ENCODE data around the gene FAM170B. TPM values are rescaled to one million over a fixed set of nuclear protein-coding genes. Genes with fewer than 3 reads are reported as not detected.

The FAM170B gene
- total and polyA plus RNA-seq, 9 of the 15 experiments (the other 6 are each of a cell fraction or from before 2014, with no cell fraction given): 0.11 to 0.21 TPM; not detected in 7

DNA sequence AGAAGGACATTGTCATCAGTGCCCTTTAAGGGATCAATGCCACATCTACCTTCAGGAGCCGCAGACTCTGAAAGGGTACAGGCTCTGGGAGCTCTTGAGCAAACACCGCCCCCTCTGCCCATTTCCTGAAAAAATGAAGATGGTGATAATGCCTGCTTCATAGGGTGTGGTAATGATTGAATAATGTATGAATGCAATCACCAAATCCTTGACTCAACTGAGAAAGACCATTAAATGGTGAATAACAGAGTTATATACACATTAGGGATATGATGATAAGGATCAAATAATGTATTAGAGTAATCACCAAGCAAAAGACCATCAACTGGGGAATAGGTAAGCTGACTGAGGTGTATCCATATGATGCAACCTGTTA, 1.5 kb downstream of the FAM170B start:
- no peak overlapping the region for H3K4me3 ChIP-seq
- H3K4me2 ChIP-seq (ENCODE audit: insufficient read depth, low read length): no peak overlapping the region
- no peaks in the 10 kb centered on the region for H3K9me1 ChIP-seq (ENCODE audit: control insufficient read depth, insufficient read depth, low read length)
- peaks cover 5% of the 10 kb centered on the region; the same call in 1 of the 2 replicates for H3K9me3 ChIP-seq (replicated peaks; ENCODE audit: control insufficient read depth, insufficient read depth, low read depth, low read length)
- in situ Hi-C loops (cut with MboI): no loop called here
- 76% methylated on average over 2 of the region's 2 CpGs for WGBS (ENCODE audit: insufficient coverage, low coverage, missing lambda C conversion rate)
- POLR2A ChIA-PET: interaction anchor here (1.1 kb wide), 1 partner anchor 14 kb away, joined by 5 read pairs; no protein-coding TSS in a partner anchor
- H3K27me3 ChIP-seq (ENCODE audit: control insufficient read depth in 2 of 2, insufficient read depth in 2 of 2, low read length in 2 of 2): peaks cover 16 to 23% of the 10 kb centered on the region in 2 experiments
- 0 out of 2 replicates have a peak overlapping the region, but pooled peaks have one; percentile 49 for H2AFZ ChIP-seq (ENCODE audit: low read depth, low read length)
- no TSS peak for BruUV-seq (replicated peaks)
- H3K4me1 ChIP-seq (replicated peaks in 1 of 2; ENCODE audit: control insufficient read depth in 2 of 2, insufficient read depth in 2 of 2, low read length in 2 of 2): peaks cover 3 to 9% of the 10 kb centered on the region in 2 experiments; a peak in 2 of 5 replicates
- no peaks in the 10 kb centered on the region for H4K20me1 ChIP-seq (replicated peaks; ENCODE audit: control insufficient read depth, insufficient read depth, low read length)
- CTCF ChIA-PET (ENCODE audit: low intra/inter-chr PET ratio): no interaction called here
- no peak overlapping the region for H3K27ac ChIP-seq (ENCODE audit: extremely low read depth, low read depth, low read length)
- TF ChIP-seq RBM14 (IDR thresholded peaks at IDR 0.05; ENCODE audit: borderline replicate concordance, insufficient read depth, low read depth, low read length): no peak
- TF ChIP-seq, protein P1, sequence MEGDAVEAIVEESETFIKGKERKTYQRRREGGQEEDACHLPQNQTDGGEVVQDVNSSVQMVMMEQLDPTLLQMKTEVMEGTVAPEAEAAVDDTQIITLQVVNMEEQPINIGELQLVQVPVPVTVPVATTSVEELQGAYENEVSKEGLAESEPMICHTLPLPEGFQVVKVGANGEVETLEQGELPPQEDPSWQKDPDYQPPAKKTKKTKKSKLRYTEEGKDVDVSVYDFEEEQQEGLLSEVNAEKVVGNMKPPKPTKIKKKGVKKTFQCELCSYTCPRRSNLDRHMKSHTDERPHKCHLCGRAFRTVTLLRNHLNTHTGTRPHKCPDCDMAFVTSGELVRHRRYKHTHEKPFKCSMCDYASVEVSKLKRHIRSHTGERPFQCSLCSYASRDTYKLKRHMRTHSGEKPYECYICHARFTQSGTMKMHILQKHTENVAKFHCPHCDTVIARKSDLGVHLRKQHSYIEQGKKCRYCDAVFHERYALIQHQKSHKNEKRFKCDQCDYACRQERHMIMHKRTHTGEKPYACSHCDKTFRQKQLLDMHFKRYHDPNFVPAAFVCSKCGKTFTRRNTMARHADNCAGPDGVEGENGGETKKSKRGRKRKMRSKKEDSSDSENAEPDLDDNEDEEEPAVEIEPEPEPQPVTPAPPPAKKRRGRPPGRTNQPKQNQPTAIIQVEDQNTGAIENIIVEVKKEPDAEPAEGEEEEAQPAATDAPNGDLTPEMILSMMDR (IDR thresholded peaks at IDR 0.05 in 2 of 3, conservative IDR thresholded peaks at IDR 0.05 in 1 of 3; ENCODE audit: insufficient read depth in 2 of 3, low read depth in 1 of 3, low read length in 3 of 3): 0 out of 6 replicates have a peak, but pooled peaks of 1 of the 3 experiments have one; percentile 7
- intact Hi-C loops (cut with micrococcal nuclease): no loop called here
- DNase-seq (ENCODE audit: extremely low read depth in 1 of 4, low spot score in 3 of 4) (no peak), FAIRE-seq (no peak), ATAC-seq (no peak)
- no peaks in the 10 kb centered on the region for H3K79me2 ChIP-seq (ENCODE audit: control insufficient read depth, insufficient read depth, low read length)
- H3K36me3 ChIP-seq (ENCODE audit: control insufficient read depth, insufficient read depth, low read length): no peaks in the 10 kb centered on the region
- no peak overlapping the region for H3K9ac ChIP-seq (ENCODE audit: insufficient read depth in 1 of 2, low read depth in 2 of 2, low read length in 2 of 2)

Data from K562 (cell line).